Measurements from ENCODE around the gene SORT1. TPM values are rescaled to one million over a fixed set of nuclear protein-coding genes. Genes with fewer than 3 reads are reported as not detected.
A peak's percentile ranks its signal among the peaks of the same experiment; 100 is the strongest.
"Not testable (repeated sequence)": the region's sequence is repeated elsewhere in the genome, so short reads cannot be mapped to it uniquely, and the experiment has no call there.

SORT1 gene
- 30.9 TPM for total RNA-seq

DNA sequence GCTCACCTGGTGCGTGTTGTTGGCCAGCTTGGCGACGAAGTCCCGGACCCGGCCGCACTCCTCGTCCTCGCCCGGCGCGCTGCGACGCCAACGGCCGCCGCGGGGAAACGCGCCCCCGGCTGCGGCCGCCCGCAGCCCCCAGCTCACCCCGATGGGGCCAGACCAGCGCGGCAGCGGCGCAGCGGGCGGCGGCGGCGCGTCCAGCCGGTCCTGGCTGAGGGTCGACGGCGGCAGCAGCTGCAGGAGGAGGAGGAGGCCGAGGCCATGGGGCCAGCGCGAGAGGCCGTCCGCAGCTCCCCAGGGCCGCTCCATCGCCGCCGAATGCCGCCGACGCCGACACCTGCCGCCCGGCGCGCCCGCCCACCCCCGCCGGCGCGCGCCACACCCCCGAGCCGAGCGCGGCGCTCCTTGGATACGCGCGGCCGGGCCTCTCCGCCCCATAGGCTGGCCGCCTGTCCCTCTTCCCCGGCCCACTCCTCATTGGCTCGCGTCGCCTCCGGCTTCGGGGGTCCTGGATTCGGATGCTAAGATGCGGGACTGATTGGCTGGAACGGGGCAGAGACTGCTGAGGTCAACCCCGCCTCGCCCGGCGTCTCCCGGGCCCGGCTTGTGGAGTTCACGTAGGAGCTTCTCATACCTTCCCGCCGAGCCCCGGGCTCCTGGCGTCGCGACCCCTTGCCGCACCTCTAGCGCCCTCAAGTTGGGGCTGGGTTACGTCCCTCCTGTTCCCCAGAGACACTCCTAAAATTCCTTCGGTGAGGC, at the start of gene SORT1:
Gene SORT1 (minus strand): TSS at position 338 of the 762 bp plus-strand sequence. CDS start 26 bp downstream, at position 312.
- DNase-seq, result peak; percentile 73

DNA sequence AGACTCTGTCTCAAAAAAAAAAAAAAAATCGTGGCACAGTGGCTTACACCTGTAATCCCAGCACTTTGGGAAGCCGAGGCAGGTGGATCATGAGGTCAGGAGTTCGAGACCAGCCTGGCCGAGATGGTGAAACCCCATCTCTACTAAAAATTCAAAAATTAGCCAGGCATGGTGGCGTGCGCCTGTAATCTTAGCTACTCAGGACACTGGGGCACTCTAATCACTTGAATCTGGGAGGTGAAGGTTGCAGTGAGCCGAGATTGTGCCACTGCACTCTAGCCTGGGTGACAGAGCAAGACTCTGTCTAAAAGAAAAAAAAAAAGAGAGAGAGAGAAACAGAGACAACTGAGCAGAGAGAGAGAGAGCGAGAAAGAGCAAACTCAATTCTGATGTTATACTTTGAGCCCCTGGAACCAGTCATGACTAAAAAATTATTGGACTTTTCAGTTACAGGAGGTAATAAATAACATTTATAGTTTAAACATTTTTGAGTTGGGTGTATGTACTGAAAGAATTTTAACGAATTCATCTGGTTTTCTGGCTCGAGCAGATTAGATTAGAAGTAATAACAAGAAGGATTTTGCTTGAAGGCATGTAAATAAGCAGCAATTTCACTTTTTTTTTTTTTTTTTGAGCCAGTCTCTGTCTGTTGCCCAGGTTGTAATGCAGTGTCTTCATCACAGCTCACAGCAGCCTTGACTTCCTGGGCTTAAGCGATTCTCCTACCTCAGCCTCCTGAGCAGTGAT, 48.4 kb upstream of the SORT1 start:
- not testable (repeated sequence) for DNase-seq

DNA sequence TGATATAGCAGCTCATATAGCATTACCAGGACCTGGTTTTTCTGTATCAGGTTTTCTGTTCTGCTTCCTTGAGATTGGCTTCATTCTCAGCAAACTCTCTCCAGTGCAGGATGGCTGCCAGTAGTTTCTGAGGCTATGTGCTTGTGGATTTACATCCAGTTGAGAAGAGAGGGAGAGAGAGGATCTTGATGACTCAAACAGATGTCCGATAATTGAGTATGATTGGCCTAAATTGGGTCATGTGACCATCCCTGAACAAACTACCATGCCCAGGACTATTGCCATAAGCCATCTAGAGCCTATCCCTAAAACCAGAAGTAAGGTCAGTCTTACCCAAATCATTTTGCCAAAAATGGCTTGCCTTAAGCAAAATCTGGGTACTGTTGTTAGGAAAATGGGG, 46.6 kb upstream of the SORT1 start:
- no peak for DNase-seq

DNA sequence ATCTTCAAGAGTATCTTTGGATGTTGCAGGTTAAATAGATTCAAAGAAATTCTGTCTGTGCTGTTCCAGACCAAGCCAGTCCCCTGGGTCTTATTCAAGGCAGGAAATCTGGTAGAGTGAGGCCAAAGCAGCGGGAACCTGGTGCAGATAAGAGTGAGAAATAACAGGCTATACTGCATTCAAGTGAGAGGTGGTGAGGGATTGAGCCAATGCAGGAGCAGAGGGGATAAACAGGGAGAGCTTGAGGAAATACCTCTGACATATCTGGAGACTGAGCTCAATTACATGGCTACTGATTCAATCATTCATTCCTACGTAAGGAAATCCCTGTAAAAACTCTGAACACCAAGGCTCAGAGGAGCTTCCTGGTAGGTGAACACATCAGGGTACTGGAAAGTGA, 45.8 kb upstream of the SORT1 start:
- no peak for DNase-seq

DNA sequence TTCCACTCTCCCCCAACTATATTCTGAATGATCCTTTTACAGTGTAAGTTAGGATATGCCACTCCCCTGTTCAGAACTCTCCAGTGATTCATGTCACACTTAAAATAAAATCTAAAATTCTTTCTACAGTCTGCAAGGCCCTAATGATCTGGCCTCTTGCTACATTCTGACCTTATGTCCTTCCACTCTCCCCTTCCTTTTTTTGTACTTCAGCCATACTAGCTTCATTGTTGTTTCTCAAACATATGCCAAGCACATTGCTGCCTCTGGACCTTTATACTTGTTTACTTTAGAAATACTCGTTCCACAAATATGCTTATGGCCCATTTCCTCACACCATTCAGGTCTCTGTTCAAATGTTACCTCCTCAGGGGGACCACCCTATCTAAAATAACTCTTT, 43.4 kb upstream of the SORT1 start:
- DNase-seq, result no peak

DNA sequence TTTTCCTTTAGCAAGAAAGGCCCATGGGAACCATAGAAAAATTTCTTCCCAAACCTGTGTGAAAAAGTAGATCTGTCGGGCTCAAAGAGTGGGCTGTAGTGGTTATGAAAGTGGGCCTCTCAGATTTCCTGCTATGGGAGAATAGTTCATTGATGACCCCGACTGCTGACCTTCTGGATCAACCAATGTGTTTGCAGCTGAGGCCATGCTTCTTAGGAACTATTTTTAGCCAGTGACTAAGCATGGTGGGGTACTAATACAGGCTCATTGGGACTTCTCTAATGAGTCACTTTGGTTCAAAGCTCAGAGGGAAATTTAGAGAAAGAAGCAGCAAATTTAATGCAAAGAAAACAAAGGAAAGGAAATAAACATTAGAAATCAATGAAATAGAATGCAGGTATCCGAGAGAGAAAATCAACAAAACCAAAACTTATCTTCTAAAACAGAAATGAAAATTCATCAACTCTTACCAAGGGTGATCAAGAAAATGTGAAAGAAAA, 41.1 kb upstream of the SORT1 start:
- DNase-seq, result no peak

DNA sequence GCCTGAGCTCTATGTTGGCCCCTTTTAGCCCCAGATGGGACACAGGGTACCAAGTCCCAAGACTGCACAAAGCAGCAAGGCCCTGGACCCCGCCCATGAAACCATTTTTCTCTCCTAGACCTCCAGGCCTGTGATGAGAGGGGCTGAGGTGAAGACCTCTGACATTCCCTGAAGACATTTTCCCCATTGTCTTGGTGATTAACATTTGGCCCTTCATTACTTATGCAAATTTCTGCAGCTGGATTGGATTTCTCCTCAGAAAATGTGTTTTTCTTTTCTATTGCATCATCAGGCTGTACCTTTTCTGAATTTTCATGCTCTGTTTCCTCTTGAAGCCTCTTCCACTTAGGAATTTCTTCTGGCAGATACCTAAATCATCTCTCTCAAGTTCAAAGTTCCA, 36.8 kb upstream of the SORT1 start:
- DNase-seq, result no peak

DNA sequence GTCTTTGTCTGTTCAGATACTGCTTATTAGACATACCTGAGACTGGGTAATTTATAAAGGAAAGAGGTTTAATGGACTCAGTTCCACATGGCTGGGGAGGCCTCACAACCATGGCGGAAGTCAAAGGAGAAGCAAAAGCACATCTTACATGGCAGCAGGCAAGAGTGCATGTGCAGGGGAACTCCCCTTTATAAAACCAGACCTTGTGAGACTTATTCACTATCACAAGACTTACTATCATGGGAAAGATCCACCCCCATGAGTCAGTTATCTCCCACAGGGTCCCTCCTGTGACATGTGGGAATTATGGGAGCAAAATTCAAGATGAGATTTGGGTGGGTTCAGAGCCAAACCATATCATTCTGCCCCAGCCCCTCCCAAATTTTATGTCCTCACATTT, 35.6 kb upstream of the SORT1 start:
- DNase-seq, result no peak

DNA sequence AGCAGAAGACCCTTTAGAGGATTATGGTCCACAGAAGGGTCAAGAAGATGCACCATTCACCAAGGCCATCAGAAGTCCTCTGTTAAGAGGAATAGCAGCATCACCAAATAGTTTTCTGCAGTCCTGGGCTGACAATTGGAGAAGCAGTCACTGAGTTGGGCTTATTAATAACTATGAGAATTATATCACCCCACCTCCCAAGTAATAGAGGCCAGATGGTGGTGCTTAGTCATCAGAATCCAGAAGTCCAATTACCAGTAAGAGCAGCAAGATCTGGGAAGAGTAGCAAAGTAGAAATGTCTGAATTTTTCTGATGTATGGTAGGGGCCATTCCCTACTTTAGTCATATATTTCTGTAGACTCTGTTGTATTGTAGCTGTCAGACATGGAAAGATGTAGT, 34.6 kb upstream of the SORT1 start:
- no peak for DNase-seq

DNA sequence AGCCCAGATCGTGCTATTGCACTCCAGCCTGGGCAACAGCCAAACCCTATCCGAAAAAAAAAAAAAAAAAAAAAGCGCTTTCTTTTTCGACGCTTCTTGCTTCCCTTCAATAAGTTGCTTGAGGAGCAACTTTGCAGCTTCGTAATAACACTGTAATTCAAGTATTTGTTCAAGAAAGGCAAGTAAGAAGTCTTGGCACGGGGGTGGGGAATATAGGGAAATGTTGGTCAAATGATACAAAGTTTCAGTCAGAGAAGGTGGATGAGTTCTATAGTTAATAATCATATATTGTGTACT, 29.4 kb upstream of the SORT1 start:
- no peak for DNase-seq

DNA sequence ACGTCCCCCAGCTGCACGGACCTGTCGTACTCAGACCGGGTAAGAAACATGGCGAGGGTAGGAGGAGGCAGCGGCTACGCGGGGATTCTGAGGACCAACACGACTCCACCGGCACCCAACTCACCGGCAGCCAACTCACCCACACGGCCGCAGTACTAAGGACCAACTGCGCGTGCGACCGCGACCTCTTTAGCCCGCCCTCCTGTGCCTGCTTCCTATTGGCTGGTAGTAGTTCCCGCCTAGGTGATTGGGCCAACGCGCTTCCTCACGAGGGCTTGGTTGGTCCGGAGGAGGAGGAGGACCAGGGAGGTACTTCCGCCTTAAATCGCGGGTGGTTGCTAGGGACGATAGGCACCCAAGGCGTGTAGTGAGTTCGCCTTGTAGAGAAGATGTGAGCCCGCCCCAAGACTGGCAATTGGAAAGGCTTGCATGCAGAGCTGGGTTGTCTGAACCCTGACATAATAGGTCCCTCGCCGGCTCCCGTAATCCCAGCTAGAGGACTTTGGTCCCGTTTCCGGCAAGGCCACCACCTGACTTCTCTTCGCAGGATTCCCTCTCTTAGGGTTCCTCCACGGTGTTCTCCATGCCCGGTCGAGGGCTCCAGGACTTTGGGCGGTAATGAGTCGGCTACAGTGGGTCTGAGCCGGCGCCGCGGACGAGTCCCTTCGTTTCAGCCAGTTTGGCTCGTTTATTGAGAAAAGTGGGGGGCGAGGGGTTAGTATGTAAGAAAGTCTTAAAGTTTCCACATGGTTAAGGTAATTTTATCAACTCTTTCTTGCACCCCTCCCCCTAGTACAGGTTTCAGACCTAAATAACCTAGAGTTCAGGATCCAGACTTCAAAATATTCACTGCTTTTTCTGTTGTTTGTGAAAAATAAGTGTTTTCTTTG, 28.8 kb upstream of the SORT1 start, which contains the start of gene PSMA5:
Gene PSMA5 (minus strand): TSS at position 168 of the 890 bp plus-strand sequence. CDS start 118 bp downstream, at position 50.
- peak; percentile 98 for DNase-seq

DNA sequence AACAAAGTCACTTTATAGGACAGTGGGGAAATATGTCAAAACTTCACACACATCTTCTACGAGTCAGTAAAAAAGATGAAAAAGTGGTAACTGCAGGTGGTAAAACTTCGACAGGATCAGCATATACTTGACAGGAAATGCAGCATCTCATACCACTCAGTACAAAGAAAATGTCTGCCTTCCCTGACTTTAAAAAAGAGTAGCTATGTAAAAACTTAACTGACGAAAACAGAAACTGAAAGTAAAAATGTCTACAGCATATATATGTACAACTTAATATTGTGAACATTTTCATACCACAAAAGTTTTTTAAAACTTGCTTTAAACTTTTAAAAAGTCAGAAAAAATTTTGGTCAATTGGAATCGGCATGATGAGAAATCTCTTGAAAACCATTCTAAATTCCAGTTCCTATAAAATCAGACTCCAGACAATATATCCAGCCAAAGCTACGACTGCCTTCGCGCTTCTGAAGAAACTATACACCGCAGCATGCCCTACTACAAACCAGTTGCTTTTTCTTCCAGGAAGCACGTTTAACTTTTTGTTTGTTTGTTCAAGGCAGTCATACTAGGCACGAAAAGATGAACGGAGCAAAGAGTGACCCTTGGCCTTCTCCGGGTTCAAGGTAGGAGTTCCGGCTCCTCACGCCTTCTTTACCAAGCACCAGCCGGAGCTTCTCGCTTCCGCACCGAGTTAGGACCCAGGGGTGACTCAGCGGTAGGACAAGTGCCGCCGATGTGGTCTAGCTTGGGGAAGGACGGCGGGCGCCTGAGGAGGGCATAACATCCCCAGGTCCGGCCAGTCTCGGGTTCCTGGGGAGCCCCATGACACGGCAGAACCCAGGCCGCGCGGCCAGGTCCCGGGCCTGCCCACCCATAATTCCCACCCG, 27.9 kb upstream of the SORT1 start:
- peak; percentile 4 for DNase-seq

DNA sequence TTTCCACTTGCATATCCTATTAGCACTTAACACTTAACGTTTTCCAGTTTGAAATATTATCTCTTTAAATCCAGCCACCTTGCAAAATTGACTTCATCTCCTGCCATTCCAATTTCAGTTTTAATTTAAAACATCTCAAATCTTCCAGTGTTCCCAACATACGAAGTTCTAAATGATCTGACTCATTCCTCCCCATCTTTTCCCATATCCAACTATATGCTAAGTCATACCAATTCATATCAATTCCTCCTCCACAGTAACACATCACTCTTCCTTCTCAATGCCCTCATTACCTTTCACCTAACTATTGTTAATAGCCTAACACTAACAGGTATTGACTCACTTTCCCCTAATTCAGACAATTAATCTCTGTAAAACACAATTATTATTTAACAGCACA, 25.8 kb upstream of the SORT1 start:
- DNase-seq, result no peak

DNA sequence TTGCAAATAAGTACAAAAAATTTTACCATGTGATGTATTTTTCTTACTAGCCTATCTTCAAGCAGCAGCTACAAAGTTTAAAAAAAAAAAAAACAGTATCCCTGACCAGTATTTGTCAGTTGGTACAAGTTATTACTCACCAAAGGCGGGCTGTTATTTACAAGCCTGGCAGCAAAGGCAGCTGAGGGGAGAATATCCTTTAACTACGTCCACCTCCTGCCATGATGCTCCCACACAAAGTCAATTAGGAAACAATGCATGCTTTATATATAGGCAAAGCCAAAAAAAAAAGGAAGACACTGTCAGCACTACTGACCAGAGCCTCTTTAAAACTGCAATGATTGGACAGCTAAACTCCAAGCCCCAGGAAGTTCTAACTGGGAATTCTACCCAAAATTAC, 14.8 kb upstream of the SORT1 start:
- DNase-seq, result no peak

DNA sequence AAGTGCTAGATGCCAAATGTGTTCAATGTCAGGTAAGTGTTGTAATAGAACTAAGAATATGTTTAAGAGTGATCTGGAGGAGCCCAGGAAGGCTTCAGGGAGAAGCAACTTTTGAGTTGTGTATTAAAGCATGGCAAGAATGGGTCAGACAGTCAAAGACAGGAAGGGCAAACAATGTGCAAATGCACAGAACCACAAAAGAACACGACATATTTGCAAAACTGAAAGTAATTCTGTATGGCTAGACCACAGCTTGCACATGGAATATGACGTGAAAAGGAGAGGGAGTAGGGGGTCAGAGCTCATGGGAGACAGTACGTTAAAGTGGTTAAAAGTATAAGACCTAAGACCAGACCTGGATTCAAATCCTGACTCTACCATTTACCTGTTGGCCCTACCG, 7.1 kb upstream of the SORT1 start:
- DNase-seq, result no peak

DNA sequence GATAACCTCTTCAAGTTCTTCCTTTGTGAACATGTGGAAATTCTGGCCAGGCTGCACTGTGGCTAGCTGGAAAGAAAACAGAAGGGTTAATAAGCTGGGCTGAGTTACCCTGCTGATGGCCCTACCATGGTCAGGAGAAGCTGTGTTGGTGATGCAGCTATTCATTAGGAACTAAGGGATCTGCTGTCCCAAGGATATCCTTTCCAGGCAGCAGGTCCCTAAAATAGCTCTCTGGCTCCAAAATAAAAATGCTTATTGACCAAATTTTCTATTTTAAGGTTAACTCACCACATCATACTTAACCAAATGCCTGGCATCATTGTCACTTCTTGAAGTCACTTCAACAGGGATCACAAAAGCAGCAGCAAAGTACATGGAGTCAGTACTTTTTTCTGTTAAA, 4.3 kb upstream of the SORT1 start:
- DNase-seq, result no peak

DNA sequence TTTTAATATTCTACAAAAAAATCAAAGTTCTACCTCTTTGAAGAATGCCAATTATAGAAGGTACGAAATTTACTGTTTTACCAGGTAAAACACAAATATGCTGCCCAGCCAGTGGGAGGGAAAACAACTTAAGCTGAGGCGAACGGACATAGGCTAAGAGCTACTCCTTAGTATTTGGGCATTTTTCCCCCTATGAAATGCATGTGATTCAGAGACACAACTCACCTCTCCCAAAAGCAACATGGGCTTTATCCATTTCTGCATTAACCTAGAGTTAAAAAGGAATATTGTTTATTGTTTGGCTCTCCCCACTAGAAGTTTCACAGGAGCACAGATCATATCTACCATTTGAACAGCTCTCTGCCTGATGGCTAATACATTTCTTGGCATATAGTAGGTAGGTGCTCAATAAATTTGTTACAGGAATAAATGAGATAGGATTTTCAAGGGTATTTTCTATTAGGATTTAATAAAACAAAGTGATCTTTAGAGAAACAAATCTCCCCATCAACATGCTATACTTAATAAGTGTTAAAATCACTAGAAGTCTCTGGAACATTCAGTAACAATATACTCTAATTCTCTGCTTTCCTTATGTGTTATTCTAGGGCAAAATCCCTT, 2.4 kb upstream of the SORT1 start:
- DNase-seq, result no peak

DNA sequence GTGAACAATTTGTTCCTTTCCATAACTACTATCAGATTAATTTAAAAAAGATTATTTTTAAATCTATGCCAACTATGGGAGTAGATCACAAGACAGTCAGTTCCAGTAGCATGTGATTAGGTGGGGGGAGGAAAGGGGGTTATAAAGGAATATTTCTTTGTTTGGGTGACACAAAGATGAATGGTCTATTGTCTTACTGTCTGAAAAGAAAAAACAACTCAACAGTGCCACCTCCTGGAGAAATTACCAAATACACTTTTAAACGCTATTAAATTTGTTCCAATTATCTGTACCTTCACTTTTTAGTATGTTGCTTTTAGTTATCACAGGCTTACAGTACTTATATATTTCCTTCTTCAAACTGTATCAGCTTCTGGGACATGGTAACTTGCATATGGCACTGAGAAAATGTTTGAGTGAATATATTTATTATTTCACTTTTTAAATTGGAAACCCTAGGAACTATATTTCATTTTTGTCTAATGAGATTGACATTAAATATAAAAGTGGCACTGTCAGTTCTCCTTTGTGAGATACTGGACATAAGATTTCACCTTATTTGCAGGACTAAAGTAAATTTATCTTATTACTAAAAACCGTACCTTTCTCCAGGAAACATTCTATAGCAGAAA, 1.7 kb upstream of the SORT1 start:
- DNase-seq, result peak; percentile 59

DNA sequence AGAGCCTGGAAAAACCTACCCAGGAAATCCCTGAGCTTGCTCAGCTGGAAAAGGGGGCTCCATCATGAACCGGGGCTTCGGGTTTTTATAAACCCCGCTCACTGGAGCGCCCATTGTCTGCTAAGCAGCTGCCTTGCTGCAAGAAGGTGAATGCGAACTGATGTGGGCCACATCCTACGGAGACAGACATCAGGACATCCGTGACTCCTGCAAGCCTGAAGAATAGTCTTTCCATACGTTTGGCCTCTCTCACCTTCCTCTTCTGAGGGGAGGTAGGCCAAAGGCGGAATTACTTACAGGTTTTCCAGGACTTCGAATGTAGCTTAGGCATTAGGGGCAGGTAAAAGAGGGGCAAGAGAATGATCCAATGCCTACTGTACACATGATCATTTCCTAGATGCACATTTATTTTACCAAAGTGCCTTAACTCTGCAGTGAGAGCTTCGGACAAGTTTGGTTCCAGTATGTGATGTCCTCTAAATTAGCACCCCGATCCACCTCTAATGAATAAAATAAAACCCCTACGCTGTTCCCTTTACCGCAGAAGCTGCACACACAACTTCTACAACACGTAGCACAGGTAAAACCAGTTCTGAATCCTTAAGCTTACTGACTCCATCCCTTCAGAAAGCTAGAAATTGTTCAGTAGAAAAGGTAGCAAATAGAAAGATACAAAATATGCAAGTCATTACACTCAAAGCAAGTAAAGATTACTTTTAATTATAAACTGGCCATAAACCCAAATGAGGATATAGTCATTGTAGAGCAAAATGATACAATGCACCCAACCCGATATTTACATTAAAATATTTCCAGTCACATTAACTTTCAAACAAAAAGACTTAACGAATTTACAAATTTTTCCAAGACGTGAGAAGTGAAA, 866 bp upstream of the SORT1 start:
- DNase-seq, result no peak

Measured in skin of body (tissue), 2 donors.